Fibroblast of skin of left quadriceps (primary cell): Measurements from ENCODE around the gene TRIM61.
"Not testable (repeated sequence)": the region's sequence is repeated elsewhere in the genome, so short reads cannot be mapped to it uniquely, and the experiment has no call there.

Experiments
- DNase-seq, 2 experiments: peaks; one replicate each; pipeline ENCODE4 v3.0.0-alpha.2; 2013; ENCODE audit warnings: low read depth in 2 of 2

TRIM61 gene

GRCh38 chr4:164956766-164957643 is 20.5 kb downstream of the TRIM61 start:
- peak; percentile 20 to 40 for DNase-seq

GRCh38 chr4:164955107-164955805 is 22.2 kb downstream of the TRIM61 start:
- DNase-seq = no peak

- DNase-seq = no peak
Measured at GRCh38 chr4:164952551-164952950, 24.9 kb downstream of the TRIM61 start.

- no peak for DNase-seq
Measured at GRCh38 chr4:164949448-164950143, 27.9 kb downstream of the TRIM61 start.

GRCh38 chr4:164948975-164949374 is 28.5 kb downstream of the TRIM61 start:
- no peak for DNase-seq

GRCh38 chr4:164948006-164948405 is 29.5 kb downstream of the TRIM61 start:
- not testable (repeated sequence) for DNase-seq

- DNase-seq = no peak
Measured at GRCh38 chr4:164946810-164947209, 30.6 kb downstream of the TRIM61 start.

GRCh38 chr4:164945146-164945545 is 32.3 kb downstream of the TRIM61 start:
- no peak for DNase-seq

- DNase-seq = no peak
Measured at GRCh38 chr4:164943192-164943591, 34.3 kb downstream of the TRIM61 start.

GRCh38 chr4:164937576-164938270 is 39.7 kb downstream of the TRIM61 start:
- no peak for DNase-seq

- DNase-seq = not testable (repeated sequence)
Measured at GRCh38 chr4:164935865-164936606, 41.4 kb downstream of the TRIM61 start.

- DNase-seq = no peak
Measured at GRCh38 chr4:164935363-164935762, 42.1 kb downstream of the TRIM61 start.

GRCh38 chr4:164933244-164933643 is 44.2 kb downstream of the TRIM61 start:
- DNase-seq = no peak

GRCh38 chr4:164931551-164932324 is 45.7 kb downstream of the TRIM61 start:
- no peak for DNase-seq

- DNase-seq = no peak
Measured at GRCh38 chr4:164930647-164931046, 46.8 kb downstream of the TRIM61 start.

- DNase-seq = not testable (repeated sequence)
Measured at GRCh38 chr4:164927101-164927500, 50.4 kb downstream of the TRIM61 start.

GRCh38 chr4:164926301-164926700 is 51.2 kb downstream of the TRIM61 start:
- no peak for DNase-seq

- no peak for DNase-seq
Measured at GRCh38 chr4:164924670-164925238, 52.7 kb downstream of the TRIM61 start.

GRCh38 chr4:164918956-164919355 is 58.5 kb downstream of the TRIM61 start:
- DNase-seq = no peak
